GM10248 (cell line): ENCODE data around the gene ALX4.

Source experiments
- CTCF ChIA-PET: fragments of 300-600 bp; sonication (Branson Sonifier 250); formaldehyde crosslinking; extraction: SDS; loops from one replicate; lab custom pipeline; 2021; ENCODE audit warnings: antibody characterized with exemption; lab: Yijun Ruan, JAX
- POLR2A ChIA-PET: fragments of 350-650 bp; sonication (Branson Sonifier 250); formaldehyde crosslinking; extraction: SDS; loops from one replicate; lab custom pipeline; 2020; ENCODE audit warnings: antibody characterized with exemption; lab: Yijun Ruan, JAX
- DNase-seq: peaks from one replicate; pipeline ENCODE4 v3.0.0; 2012; ENCODE audit errors: extremely low spot score
- TF ChIP-seq, protein P1 (sequence below): IDR thresholded peaks from 2 replicates; pipeline ENCODE4 v1.5.1; 2012; ENCODE audit warnings: mild to moderate bottlenecking, low read depth; ENCODE audit errors: extremely low read depth, missing control alignments, control extremely low read depth

ALX4 gene

DNA sequence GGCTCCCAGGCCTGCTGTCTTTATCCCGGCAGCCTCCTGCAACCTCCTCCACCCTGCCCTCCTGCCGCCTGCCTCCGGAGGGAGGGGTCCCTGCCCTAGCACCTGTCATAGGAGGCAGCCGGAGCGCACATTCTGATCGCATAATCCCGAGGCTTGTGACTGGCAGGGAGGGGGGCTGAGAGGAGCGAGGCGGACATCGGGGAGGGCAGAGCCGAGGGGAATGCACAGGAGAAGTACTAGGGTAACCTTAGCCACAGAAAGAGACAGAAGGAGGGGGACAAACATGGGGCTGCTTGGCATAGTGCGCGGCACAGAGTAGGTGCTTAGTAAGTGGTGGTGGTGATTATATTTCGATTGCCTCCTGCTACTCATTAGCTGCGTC lies 9.2 kb upstream of the ALX4 start:
- CTCF ChIA-PET: no interaction called here
- POLR2A ChIA-PET: no interaction called here
- TF ChIP-seq, protein P1, sequence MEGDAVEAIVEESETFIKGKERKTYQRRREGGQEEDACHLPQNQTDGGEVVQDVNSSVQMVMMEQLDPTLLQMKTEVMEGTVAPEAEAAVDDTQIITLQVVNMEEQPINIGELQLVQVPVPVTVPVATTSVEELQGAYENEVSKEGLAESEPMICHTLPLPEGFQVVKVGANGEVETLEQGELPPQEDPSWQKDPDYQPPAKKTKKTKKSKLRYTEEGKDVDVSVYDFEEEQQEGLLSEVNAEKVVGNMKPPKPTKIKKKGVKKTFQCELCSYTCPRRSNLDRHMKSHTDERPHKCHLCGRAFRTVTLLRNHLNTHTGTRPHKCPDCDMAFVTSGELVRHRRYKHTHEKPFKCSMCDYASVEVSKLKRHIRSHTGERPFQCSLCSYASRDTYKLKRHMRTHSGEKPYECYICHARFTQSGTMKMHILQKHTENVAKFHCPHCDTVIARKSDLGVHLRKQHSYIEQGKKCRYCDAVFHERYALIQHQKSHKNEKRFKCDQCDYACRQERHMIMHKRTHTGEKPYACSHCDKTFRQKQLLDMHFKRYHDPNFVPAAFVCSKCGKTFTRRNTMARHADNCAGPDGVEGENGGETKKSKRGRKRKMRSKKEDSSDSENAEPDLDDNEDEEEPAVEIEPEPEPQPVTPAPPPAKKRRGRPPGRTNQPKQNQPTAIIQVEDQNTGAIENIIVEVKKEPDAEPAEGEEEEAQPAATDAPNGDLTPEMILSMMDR: no peak
- no peak for DNase-seq

DNA sequence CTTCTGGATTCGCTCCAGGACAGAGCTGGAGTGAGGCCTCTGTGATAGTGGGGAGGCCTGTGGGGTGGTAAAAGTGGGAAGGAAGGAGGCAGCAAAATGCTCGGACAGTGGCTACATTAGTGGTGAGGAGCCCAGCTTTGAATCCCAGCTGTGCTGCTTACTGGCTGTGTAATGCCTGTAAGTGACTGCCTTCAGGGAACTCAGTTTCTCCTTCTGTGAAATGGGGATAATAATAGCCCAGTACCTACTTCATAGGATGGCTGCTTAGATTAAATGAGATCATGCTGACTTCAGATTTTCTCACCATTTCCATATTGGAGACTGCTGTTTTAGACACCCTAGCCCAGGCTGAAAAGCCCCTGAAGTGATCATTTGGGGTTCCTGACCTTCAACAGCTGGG lies 8.4 kb upstream of the ALX4 start:
- DNase-seq: no peak
- ChIA-PET CTCF (interaction anchor here (1.1 kb wide), 1 partner anchor 15 kb away, joined by 3 read pairs; no protein-coding TSS in a partner anchor), POLR2A (no interaction called here)

DNA sequence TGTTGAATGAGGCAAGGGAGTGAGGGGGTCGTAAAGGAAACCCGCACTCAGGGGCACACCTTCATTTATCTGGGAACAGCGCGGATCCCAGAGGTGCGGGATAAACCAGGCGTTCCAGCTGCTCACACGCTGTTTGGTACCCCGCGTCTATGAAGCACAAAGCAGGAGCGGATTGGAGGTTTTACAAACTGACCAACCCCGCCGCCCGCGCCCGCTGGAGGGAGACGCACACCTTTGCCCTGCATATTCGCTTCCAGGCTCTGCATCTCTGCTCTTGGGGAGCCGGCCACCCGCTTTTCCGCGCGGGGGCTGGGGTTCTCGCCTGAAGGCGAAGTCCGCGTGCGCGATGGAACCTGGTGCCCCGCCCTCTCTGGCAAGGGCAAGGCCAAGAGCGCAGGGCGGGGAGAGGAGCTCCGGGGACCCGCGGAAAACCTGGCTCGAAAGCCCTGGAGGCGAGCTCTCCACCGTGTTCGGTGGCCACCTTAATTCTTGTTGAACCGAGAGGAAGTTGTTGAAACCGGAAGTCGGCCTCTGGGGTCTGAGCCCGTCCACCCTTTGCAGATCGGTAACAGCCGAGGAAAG lies 6.8 kb upstream of the ALX4 start:
- TF ChIP-seq, protein P1: no peak
- ChIA-PET CTCF (interaction anchor here (1.5 kb wide), 1 partner anchor 31 kb away, joined by 3 read pairs; no protein-coding TSS in a partner anchor), POLR2A (no interaction called here)
- no peak for DNase-seq

More for the DNA sequence above, 8.4 kb upstream of the ALX4 start:
- TF ChIP-seq, protein P1: no peak

DNA sequence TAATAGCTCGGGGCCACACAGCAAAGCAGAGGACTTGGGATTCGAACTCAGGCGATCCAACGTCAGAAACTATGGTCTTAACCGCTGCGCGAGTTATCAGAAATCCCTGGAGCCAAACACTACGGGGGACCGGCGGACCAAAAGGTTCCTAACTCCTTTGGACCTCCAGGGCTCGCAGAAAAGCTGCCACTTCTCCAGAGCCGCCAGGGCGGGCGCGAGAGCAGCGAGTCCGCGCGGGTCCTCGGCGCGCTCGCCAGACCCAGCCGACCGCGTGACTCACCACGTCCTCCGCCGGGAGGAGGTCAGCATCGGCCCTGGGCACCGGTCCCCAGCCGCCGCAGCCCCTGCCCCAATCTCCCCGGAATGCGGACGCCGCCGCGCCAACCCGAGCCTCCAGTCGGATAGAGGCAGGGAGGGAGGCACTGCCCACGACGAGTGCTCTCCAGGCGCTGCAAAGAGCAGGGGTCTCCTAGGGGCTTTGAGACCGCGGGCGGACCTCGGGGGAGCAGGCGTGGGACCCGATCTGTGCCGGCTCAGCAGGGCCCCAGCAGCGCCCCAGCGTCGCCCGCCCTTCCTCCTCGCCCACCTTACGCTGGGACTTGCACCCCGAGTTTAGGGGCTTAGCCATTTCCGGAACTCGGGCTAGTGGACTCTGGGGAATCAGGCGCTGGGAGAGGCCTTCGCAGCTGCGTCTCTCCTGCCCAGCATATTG lies 6.2 kb upstream of the ALX4 start:
- ChIA-PET POLR2A (no interaction called here), CTCF (interaction anchor here (1.1 kb wide), 1 partner anchor 8 kb away, joined by 3 read pairs; no protein-coding TSS in a partner anchor)
- no peak for DNase-seq
- TF ChIP-seq, protein P1: no peak

DNA sequence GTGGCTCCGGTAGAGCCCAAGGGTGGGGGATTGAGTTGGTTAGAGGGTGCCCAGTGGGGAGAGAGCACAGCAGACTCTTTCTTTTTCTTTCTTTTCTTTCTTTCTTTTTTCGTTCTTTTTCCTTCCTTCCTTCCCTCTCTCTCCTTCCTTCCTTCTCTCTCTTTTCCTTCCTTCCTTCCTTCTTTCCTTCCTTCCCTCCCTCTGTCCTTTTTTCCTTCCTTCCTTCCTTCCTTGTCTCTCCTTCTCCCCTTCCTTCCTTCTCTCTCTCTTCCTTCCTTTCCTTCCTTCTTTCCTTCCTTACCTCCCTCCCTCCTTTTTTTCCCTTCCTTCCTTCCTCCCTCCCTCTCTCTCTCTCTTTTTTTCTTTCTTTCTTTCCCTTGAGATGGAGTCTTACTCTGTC lies 4.8 kb upstream of the ALX4 start:
- no peak for DNase-seq
- TF ChIP-seq, protein P1: no peak
- POLR2A ChIA-PET: no interaction called here
- CTCF ChIA-PET: interaction anchor here (1.1 to 2.0 kb wide), 2 partner anchors 10 to 28 kb away, joined by 3 to 6 read pairs; no protein-coding TSS in a partner anchor

DNA sequence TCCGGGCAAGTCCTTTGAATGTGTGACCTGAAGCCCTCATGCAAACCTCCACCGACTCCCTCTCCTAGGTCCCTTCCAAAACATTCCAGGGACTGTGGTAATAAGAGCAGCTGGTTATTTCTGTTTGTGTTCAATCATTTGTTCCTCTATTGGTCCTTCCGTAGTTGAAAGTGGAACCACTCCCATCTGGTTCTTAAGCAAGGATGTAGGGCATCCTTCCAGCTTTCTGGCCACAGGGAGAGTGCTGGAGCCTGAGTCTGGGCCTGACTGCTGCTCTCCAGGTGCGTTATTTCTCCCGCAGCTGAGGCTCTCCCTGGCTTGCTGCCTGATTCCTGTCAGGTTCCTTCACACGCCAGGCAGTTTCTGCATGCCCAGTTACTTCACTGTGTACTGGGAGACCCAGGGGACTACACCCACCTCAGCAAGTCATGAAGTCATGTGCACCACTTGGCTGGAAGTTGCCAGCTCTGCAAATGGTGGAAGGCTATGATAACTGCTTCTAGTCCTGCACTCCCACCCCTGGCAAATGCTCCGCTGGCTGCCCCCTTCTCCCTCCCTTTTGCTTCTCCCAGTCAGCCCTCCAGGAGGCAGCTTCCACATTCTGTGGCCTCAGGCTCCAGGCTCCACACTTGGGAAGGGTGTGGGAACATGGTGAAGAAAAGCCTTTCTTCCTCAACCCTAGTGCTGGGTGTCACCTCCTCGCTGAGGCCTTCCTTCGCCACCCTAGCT lies 4.0 kb upstream of the ALX4 start:
- TF ChIP-seq, protein P1: no peak
- POLR2A ChIA-PET: no interaction called here
- CTCF ChIA-PET: interaction anchor here (2.0 kb wide), 1 partner anchor 27 kb away, joined by 6 read pairs; no protein-coding TSS in a partner anchor
- DNase-seq: no peak
